Spleen (tissue), 11 donors: ENCODE data around the gene ASTL. TPM values are rescaled to one million over a fixed set of nuclear protein-coding genes. Genes with fewer than 3 reads are reported as not detected.
A peak's percentile ranks its signal among the peaks of the same experiment; 100 is the strongest.

Source experiments
- DNase-seq: peaks from one replicate; pipeline ENCODE4 v3.0.0-alpha.2; 2020
- H3K27ac ChIP-seq, 8 donors: fragments of 200-600 bp; sonication (generic) in 7 of 8; 1 replicate in 4 of 8; 2 replicates in 4 of 8; pipeline versions ENCODE4 v1.5.0 to v1.8.0; 2016 to 2021; ENCODE audit warnings: inconsistent platforms in 4 of 8, mild to moderate bottlenecking in 4 of 8, moderate library complexity in 1 of 8
- H3K27me3 ChIP-seq, 7 donors: fragments of 200-600 bp; sonication (generic) in 6 of 7; replicated peaks in 1 of 7; 1 replicate in 4 of 7; 2 replicates in 3 of 7; pipeline versions ENCODE4 v1.5.0 to v1.8.0; 2016 to 2021; ENCODE audit warnings: inconsistent platforms in 3 of 7, mild to moderate bottlenecking in 1 of 7
- H3K36me3 ChIP-seq, 6 donors: fragments of 200-600 bp; sonication (generic) in 5 of 6; 1 replicate in 4 of 6; 2 replicates in 2 of 6; pipeline versions ENCODE4 v1.5.0 to v1.8.0; 2016 to 2021; ENCODE audit warnings: inconsistent platforms in 2 of 6
- H3K4me1 ChIP-seq, 6 donors: fragments of 200-600 bp; sonication (generic) in 5 of 6; 1 replicate in 3 of 6; 2 replicates in 3 of 6; pipeline versions ENCODE4 v1.5.0 to v1.8.0; 2016 to 2021; ENCODE audit warnings: inconsistent platforms in 3 of 6
- H3K4me3 ChIP-seq, 8 donors: fragments of 200-600 bp; sonication (generic) in 7 of 8; 1 replicate in 4 of 8; 2 replicates in 4 of 8; pipeline versions ENCODE4 v1.5.0 to v1.8.0; 2016 to 2021; ENCODE audit warnings: inconsistent platforms in 4 of 8, mild to moderate bottlenecking in 4 of 8, moderate library complexity in 2 of 8
- H3K9me3 ChIP-seq, 8 donors: fragments of 200-600 bp; sonication (generic) in 7 of 8; 1 replicate in 4 of 8; 2 replicates in 4 of 8; pipeline versions ENCODE4 v1.5.0 to v1.8.0; 2016 to 2021; ENCODE audit warnings: inconsistent platforms in 4 of 8
- CTCF ChIP-seq, 11 experiments: fragments of 200-600 bp in 7 of 11; fragments of 450-650 bp in 4 of 11; sonication (generic) in 4 of 11; IDR thresholded peaks in 8 of 11; conservative IDR thresholded peaks in 3 of 11; 1 replicate in 7 of 11; 2 replicates in 4 of 11; pipeline versions ENCODE4 v1.4.0 to v1.8.0; 2016 to 2021; ENCODE audit warnings: antibody characterized with exemption in 11 of 11, inconsistent platforms in 4 of 11, mild to moderate bottlenecking in 1 of 11
- POLR2A ChIP-seq, 3 donors: fragments of 450-650 bp; IDR thresholded peaks; one replicate each; pipeline ENCODE4 v1.5.1; 2017; ENCODE audit warnings: antibody characterized with exemption in 3 of 3, mild to moderate bottlenecking in 1 of 3
- POLR2AphosphoS5 ChIP-seq, 3 donors: sonication (generic); formaldehyde crosslinking; IDR thresholded peaks; one replicate each; pipeline ENCODE4 v1.5.1; 2017; ENCODE audit warnings: antibody characterized with exemption in 3 of 3
- WGBS, 5 donors: extraction: QIAGEN DNeasy Blood & Tissue Kit in 3 of 5; methylation state at CpG; one replicate each; pipeline versions ENCODE4 v1.1.5 to v1.1.7; 2013 to 2018; 5-methylcytosine and 5-hydroxymethylcytosine counted together
- intact Hi-C: fragments of 100-400 bp; cut with DNase I; formaldehyde crosslinking; loops from one replicate; pipeline ENCODE4 v1.15.0; 2023; ENCODE audit warnings: low total_unique reads
- polyA plus RNA-seq, 3 donors: library from polyadenylated mRNA; stranded (reverse); fragments of 200-250 nt; gene quantifications; one replicate each; pipeline ENCODE4 v1.2.1, GENCODE V29; 2013
- total RNA-seq, 7 donors: library from RNA; depleted of rRNA in 3 of 7; stranded (reverse); fragments of >200 nt in 3 of 7; fragmentation: NEBNext Ultra II Directional in 4 of 7; extraction: Animal tissue kit (Norgen Biotek cat#: 25700) in 4 of 7; gene quantifications; one replicate each; pipeline versions ENCODE4 v1.1.0 to v1.2.1, GENCODE V29; 2016 to 2021
- donor health status: healthy with polysubstance abuse.
- donor health status: DM: no; HTN: no; CAD: no; lungs with moderate emphysema.
- donor health status: DM: no; HTN: no; CAD: no.
- donor health status: Bipolar disorder and iron deficiency.
- donor health status: healthy.
- donor health status: DM: no; HTN: no; CAD: no.
- donor health status: DM: yes; HTN: yes; CAD: no.

ASTL gene
- total and polyA plus RNA-seq, 10 donors = 0.24 to 2.2 (median 0.52) TPM; not detected in 1

GRCh38 chr2:96158554-96158940 lies 20.2 kb upstream of the ASTL start:
- 76 to 90% (median 88%) methylated on average over 7 to 14 of the region's 14 CpGs for WGBS, 5 donors
- no peak overlapping the region for H3K4me3 ChIP-seq
- intact Hi-C loops = no loop called here
- peak; percentile 78 for DNase-seq
- peaks cover 28 to 77% (median 64%) of the 10 kb centered on the region in 6 donors for H3K4me1 ChIP-seq
- H3K27ac ChIP-seq = peak overlapping the region in 4 of 8 donors; percentile 65 to 93 (median 76)
- no peaks in the 10 kb centered on the region for H3K36me3 ChIP-seq
- H3K27me3 ChIP-seq = no peaks in the 10 kb centered on the region
- TF ChIP-seq POLR2AphosphoS5 (IDR thresholded peaks at IDR 0.05) (no peak), CTCF (IDR thresholded peaks at IDR 0.05 in 8 of 11, conservative IDR thresholded peaks at IDR 0.05 in 3 of 11) (no peak), POLR2A (IDR thresholded peaks at IDR 0.05) (no peak)
- peaks cover 0 to 8% (median 0%) of the 10 kb centered on the region in 8 donors for H3K9me3 ChIP-seq

- H3K4me1 ChIP-seq = peaks cover 23 to 74% (median 58%) of the 10 kb centered on the region in 6 donors
- TF ChIP-seq POLR2A (IDR thresholded peaks at IDR 0.05) = no peak
- peak; percentile 63 to 79 (median 78) for TF ChIP-seq POLR2AphosphoS5 (IDR thresholded peaks at IDR 0.05)
- no peak for TF ChIP-seq CTCF (IDR thresholded peaks at IDR 0.05 in 8 of 11, conservative IDR thresholded peaks at IDR 0.05 in 3 of 11)
- intact Hi-C loops = no loop called here
- H3K9me3 ChIP-seq = peaks cover 0 to 8% (median 0%) of the 10 kb centered on the region in 8 donors
- no peaks in the 10 kb centered on the region for H3K36me3 ChIP-seq
- H3K4me3 ChIP-seq = peak overlapping the region in 1 of 8 donors; percentile 39
- peak; percentile 90 for DNase-seq
- H3K27ac ChIP-seq = peak overlapping the region in 6 of 8 donors; percentile 36 to 93 (median 70)
- WGBS, 5 donors = 30 to 45% (median 40%) methylated on average over 17 to 19 of the region's 19 CpGs
- H3K27me3 ChIP-seq = no peaks in the 10 kb centered on the region
Observed at GRCh38 chr2:96157649-96158553, 19.6 kb upstream of the ASTL start.

- H3K27ac ChIP-seq = peak overlapping the region in 5 of 8 donors; percentile 36 to 93 (median 75)
- peak; percentile 80 for DNase-seq
Observed at GRCh38 chr2:96156926-96157648, 18.8 kb upstream of the ASTL start.

More at GRCh38 chr2:96156926-96157648, 18.8 kb upstream of the ASTL start:
- Histone ChIP-seq H3K4me3 (peak overlapping the region in 1 of 8 donors; percentile 39), H3K36me3 (no peaks in the 10 kb centered on the region), H3K9me3 (peaks cover 0 to 8% (median 0%) of the 10 kb centered on the region in 8 donors), H3K4me1 (peaks cover 23 to 74% (median 51%) of the 10 kb centered on the region in 6 donors), H3K27me3 (no peaks in the 10 kb centered on the region)
- TF ChIP-seq POLR2AphosphoS5 (IDR thresholded peaks at IDR 0.05) = peak; percentile 9 to 68 (median 35)
- TF ChIP-seq CTCF (IDR thresholded peaks at IDR 0.05 in 8 of 11, conservative IDR thresholded peaks at IDR 0.05 in 3 of 11) = no peak
- intact Hi-C loops = no loop called here
- whole genome bisulfite sequencing, 5 donors = 63 to 86% (median 78%) methylated on average over 5 of the region's 5 CpGs
